Kasumi-1 (cell line): Measurements from ENCODE around the gene CDH5.
"Not testable (repeated sequence)": the region's sequence is repeated elsewhere in the genome, so short reads cannot be mapped to it uniquely, and the experiment has no call there.

Experiments used
- DNase-seq, 2 experiments: peaks; one replicate each; lab custom pipeline; 2025; lab: John Stamatoyannopoulos, UW

The CDH5 gene

DNA sequence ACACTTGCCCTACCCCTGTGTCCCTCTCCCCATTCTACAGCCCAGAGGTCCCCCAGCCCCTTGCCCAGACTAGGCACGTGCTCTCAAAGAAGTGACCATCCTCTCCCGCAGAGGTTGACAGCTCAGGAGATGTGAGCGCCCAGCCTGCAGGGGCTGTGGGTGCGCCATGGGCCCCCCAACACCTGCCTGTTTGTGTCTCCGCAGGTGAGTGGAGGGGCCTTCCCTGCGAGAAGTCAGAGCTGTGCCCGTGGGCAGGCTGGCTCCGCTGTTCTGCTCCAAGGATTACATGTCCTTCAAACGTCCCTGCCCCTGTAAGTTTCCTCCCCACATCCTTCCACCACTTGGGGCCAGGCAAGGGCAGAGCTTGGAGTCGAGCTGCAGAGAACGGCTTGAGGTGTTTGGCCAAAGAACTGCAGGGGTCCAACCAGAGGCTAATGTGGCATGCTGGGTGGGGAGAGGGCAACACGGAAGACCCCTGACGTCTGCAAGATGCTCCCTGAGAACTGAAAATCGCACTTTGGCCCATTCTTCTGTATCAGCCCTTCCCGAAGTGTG lies 71.0 kb downstream of the CDH5 start:
- DNase-seq, result no peak

DNA sequence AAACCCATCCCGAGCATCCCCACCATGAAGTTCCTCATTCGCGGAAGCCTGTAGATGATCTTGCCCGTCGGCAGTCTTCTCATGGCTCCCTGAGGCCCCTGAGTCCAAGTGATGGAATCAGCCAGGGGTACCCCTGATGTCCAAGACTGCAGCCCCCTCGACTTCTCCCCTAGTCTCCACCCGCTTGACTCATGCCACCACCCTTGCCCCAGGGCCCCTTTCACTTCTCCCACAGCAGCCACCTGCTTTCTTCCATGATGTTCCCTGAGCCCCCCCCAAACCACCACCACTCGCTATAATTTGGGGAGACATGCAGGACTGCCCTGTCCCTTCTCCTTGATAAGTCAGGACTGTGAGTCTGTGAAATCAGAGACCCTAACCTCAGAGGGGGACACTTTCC lies 72.0 kb downstream of the CDH5 start:
- DNase-seq, result no peak

DNA sequence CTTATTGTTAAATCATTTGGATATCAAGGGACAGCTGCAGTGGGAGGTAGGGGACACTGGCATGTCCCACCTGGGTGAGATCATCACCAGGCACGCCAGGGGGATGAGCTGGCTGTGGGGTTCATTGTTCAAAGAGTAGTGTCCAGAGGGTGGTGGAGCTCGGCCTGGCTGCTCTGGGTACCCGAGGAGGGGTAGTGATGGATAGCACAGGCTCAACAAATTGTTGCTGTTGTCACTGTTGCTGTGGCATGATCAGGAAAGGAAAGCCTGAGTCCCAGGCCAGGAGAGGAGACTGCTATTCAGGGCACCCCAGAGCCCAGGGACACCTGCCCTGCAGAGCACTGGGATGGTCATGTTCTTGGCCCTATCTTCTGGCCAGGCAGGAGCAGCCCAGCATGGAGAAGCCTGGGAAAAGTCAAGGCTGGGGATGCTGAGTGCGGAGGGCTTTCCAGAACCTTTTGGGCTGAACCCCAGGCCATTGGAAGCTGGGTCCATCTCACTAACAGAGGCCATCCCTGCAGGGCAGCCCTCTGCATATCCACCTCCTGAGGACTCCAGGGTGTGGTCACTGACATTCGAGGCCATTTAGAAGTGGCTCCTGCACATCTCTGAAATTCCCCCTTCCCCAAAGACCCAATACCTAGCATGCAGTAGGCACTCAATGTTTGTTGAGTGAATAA lies 72.7 kb downstream of the CDH5 start:
- DNase-seq, result no peak

DNA sequence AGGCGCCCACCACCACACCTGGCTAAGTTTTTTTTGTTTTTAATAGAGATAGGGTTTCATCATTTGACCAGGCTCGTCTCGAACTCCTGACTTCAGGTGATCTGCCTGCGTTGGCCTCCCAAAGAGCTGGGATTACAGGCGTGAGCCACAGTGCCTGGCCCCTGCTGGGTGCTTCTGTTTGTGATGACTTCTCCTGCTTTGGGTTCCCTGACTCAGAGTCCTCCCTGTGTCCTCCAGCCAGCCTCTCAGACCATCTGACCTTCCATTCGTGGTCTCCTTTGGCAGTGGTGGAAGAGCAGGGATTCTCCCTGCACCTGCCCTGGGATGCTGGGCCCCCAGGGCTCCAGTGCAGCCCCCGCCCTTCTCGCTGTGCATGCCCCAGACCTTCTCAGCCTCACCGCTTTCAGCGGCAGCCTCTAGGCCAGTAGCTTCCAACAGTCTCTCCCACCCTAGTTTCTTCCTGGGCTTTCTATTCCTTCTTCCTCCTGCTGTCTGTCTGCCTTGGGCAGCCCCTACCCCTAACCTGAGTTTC lies 73.8 kb downstream of the CDH5 start:
- DNase-seq, result no peak

DNA sequence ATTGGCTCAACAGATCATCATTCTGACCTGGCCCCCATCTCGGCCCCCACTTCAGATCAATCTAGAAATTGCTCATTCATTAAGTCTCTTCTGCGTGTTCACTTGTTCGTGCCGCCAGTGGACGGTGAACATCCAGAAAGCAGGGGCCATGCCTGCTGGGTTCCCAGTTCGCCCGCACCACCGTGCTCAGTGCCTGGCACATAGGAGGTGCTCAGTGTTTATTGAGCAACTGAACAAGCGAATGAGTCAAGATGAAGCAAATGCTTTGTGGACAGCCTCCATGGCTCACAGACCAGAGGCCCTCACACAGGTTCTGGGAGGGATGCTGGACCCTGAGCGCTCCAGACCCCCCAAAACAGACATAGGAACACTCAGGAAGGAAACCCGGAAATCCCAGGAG lies 74.5 kb downstream of the CDH5 start:
- DNase-seq, result no peak

DNA sequence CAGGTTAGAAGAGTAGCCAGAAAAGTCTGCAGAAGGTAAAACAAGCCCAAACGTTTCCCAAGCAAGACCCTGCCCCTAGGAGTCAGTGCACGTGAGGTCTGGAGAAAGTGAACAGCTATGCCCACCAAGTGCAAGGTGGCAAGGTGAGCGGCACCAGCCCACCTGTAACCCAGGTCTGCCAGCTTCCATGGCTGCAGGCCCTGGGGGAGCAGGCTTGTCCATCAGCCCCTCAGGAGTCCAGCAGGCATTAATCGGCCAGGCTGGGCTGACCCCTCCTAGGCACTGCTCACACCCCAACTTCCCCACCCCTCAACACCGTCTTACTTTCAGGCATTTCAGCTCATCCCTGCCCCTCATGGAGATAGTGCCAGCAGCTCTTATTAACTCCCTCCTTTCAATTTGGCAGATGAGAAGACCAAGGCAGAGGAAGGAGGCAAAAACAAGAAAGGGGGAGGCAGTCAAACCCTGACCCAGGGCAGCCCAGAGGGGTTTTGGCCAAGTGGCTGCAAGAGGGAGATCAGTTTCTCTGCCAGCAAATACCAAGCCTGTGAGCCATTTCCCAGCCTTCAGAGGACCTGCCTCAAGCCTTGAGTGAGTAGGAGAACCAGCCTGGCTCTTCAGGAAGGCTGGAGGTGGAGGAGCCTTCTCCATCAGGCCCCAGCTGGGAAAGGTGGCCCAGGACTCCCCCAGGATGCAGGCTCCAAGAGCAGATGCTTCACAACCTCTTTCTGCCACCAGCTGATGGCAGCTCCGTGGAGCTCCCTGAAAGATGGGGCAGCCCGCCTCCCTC lies 75.3 kb downstream of the CDH5 start:
- DNase-seq, result no peak

DNA sequence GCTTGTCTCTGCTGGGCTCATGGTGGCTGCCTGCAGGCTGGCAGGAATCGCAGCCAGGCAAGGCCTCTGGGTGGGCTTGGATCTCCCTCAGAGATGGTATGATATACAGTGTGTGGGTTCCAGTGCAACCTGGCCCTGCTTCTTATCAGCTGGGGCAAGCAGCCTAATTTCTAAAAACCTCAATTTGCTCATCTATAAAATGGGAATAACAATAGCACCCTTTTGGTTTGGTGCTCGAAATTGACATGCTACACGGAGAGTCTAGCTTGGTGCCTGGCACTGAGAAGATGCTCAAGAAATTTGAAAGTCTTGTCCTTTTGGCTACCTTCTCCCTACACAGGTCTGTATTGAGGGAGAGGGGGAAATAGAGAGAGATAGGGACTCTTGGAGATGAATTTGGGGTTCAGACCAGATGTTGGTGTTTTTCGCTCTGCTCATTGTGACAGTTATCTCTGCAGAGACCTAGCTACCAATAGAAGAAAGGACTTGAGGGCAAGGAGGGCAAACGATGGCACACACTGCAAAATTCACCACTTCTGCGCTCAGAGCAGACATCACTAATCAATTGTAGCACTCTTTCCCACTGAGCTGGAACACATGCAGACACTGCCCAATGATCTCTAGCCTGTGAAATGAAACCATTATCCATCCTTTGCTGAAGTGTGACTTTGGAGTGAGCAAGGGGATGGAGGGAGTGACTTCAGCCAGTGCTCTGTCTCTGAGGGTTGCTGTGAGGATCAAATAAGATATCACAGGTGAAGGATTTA lies 76.2 kb downstream of the CDH5 start:
- no peak for DNase-seq

DNA sequence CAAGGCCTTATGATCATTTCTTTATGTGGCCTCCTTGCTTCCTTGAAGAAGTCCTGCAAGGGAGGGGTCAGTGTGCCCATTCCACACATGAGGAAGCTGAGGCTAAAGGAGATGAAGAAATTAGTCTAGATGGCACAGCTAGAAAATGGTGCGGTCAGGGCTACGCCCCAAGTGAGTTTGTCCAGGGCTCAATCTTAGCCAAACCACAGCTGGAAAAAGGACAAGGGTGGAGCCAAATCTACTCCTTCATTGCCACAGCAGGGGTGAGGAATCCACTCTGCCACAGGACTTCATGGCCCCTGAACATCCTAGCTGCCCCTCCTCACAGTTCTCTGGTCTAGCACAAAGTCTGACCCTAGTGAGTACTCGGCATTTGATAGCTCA lies 76.8 kb downstream of the CDH5 start:
- no peak for DNase-seq

DNA sequence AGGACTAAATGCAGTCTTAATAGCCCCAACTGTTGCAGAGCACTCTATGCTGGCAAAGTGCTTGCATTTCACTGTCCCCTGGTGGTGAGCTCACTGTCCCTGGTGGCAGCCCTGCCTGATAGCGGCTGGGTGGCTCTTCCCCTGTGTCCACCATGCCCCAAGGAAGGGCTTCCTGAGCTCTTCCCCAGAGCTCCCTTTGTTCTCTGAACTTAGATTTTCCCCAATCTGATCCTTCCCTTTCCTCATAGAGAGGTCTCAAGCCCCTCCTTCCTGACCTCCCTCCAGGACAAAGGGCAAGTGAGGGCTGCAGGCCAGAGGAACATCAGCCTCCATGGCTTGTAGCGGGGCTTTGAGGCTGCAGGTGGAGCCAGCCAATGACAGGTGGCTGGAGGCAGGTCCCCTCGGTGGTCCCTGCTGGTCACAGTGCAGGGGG lies 77.6 kb downstream of the CDH5 start:
- DNase-seq, result no peak

DNA sequence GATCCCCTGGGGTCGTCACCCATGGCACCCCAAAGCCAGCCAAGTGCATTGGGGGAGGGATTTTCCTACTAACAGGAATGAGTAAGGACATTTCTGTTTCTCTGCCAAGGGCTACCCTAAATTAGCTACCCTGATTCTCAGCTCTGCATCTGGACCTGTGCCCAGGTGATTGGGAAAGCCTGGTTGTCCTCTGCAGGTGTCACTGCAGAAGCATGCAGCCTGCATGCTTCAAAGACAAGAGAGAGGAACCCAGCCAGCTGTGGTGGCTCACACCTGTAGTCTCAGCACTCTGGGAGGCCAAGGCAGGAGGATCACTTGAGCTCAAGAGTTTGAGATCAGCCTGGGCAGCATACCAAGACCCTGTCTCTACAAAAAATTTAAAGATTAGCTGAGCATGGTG lies 80.2 kb downstream of the CDH5 start:
- DNase-seq, result no peak

DNA sequence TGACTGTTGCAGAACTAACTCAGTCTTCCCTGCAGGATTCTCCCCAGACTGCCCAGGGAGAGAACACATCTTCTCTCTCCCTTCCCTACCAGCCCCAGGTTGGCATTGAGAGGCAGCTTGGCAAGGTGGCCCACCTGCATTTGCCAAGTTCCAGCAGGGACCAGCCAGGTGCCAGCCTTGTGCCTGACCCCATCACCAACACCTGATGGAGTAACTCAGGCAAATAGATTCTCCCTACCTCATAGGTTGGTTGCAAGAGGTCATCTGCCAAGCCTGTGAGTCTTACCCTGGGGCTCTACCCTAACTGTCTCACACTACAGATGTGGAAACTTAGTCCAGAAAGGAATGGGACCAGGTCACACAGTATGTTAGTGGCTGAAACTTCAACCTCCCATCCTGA lies 81.0 kb downstream of the CDH5 start:
- DNase-seq, result no peak

DNA sequence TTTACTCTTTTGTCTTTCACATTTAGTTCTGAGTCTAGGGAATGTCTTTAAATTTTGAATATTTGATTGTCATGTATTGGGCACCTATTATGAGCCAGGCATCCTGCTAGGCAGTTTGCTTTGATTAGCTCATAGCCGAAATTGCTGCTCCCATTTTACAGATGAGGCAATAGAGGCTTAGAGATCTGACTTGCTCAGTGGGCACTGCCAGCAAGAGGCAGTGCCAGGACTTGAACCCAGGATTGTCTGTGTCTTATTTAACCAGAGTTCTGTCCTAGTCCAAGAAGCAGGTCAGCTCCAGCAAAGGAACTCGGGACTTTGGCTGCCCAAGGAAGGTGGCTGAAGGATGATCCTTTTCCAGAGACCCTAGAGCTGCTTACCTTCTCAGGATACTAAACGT lies 85.1 kb downstream of the CDH5 start:
- no peak for DNase-seq

DNA sequence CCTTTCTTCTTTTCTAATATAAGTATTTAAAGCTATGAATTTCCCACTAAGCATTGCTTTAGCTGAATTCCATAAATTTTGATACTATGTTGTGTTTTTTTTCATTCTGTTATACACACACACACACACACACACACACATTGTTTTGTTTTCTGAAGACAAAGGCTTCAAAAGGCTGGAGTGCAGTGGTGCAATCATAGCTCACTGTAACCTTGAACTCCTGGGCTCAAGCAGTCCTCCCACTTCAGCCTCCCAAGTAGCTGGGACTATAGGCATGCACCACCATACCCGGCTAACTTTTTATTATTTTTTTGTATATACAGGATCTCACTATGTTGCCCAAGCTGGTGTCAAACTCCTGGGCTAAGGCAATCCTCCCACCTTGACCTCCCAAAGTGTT lies 86.7 kb downstream of the CDH5 start:
- DNase-seq, result not testable (repeated sequence)
